Ovary (tissue), 3 donors: ENCODE measurements around the gene RPTOR.

ENCODE experiments used
- POLR2A ChIP-seq: fragments of 450-650 bp; IDR thresholded peaks from one replicate; pipeline ENCODE4 v1.6.1; 2017; ENCODE audit warnings: antibody characterized with exemption, mild to moderate bottlenecking, moderate library complexity
- TF ChIP-seq, protein P1 (sequence below), 3 donors: fragments of 450-650 bp in 2 of 3; fragments of 200-600 bp in 1 of 3; IDR thresholded peaks; one replicate each; pipeline versions ENCODE4 v1.5.1 to v1.8.0; 2016 to 2022; ENCODE audit warnings: antibody characterized with exemption in 3 of 3, mild to moderate bottlenecking in 1 of 3
- donor health status: DM: no; HTN: no; CAD: no.

DNA sequence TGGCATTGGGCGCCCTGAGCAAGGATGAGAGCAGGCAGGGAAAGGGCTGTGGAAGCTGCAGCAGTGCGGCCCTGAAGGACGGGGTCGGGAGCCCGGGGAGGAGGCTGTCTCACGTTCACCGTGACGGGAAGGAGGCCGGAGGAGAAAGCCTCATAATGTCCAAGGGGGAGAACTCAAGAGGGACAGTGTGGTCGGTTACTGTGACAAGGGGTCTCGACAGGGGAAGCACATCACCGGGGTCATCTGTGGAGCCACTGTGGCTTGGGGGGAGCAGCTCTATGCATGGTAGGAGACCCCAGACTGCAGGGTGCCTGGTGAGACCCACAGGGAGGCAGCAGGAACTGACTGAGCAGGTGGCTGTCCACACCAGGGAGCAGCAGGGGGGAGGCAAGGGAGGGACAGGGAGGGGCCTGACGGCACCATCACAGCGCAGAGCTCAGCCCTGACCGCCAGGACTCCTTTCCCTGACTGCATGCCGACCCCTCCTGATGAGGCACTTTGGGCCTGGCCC is 292.4 kb downstream of the RPTOR start:
- TF ChIP-seq, protein P1, sequence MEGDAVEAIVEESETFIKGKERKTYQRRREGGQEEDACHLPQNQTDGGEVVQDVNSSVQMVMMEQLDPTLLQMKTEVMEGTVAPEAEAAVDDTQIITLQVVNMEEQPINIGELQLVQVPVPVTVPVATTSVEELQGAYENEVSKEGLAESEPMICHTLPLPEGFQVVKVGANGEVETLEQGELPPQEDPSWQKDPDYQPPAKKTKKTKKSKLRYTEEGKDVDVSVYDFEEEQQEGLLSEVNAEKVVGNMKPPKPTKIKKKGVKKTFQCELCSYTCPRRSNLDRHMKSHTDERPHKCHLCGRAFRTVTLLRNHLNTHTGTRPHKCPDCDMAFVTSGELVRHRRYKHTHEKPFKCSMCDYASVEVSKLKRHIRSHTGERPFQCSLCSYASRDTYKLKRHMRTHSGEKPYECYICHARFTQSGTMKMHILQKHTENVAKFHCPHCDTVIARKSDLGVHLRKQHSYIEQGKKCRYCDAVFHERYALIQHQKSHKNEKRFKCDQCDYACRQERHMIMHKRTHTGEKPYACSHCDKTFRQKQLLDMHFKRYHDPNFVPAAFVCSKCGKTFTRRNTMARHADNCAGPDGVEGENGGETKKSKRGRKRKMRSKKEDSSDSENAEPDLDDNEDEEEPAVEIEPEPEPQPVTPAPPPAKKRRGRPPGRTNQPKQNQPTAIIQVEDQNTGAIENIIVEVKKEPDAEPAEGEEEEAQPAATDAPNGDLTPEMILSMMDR (IDR thresholded peaks at IDR 0.05): no peak
- no peak for TF ChIP-seq POLR2A
